Panc1 (cell line): ENCODE results near the gene TMCC1. TPM values are rescaled to one million over a fixed set of nuclear protein-coding genes. Genes with fewer than 3 reads are reported as not detected.
"Not testable (repeated sequence)": the region's sequence is repeated elsewhere in the genome, so short reads cannot be mapped to it uniquely, and the experiment has no call there.

ENCODE experiments used
- ATAC-seq: fragments of 200-7000 bp; cut with Tn5 transposase; 2 replicates; pipeline ENCODE4 v1.9.1; 2020; ENCODE audit warnings: mild to moderate bottlenecking, moderate library complexity
- BruUV-seq: library from RNA; stranded (reverse); fragments of 400-500 nt; replicated peaks from 2 replicates; lab custom pipeline; 2021; lab: Mats Ljungman, UMichigan
- CTCF ChIA-PET: fragments of 300-600 bp; sonication (Branson Sonifier 250); formaldehyde crosslinking; loops from one replicate; lab custom pipeline; 2022; ENCODE audit warnings: antibody characterized with exemption; lab: Charles Lee
- POLR2A ChIA-PET: fragments of 300-600 bp; sonication (Branson Sonifier 250); formaldehyde crosslinking; loops from one replicate; lab custom pipeline; 2022; ENCODE audit warnings: antibody characterized with exemption; lab: Charles Lee
- DNase-seq: peaks from one replicate; pipeline ENCODE4 v3.0.0-alpha.2; 2010; ENCODE audit warnings: low read depth, low spot score
- H3K27ac ChIP-seq: 2 replicates; pipeline ENCODE4 v1.5.1; 2011; ENCODE audit warnings: mild to moderate bottlenecking, low read length, inconsistent platforms
- H3K27me3 ChIP-seq: fragments of 200-500 bp; sonication (Bioruptor generic); 2 replicates; pipeline ENCODE4 v1.6.0; 2014; ENCODE audit warnings: low read length, inconsistent platforms; ENCODE audit not compliant: control insufficient read depth, insufficient read depth
- H3K36me3 ChIP-seq: fragments of 200-500 bp; sonication (Bioruptor generic); 2 replicates; pipeline ENCODE4 v1.5.1; 2014; ENCODE audit warnings: inconsistent platforms, mild to moderate bottlenecking, low read length, moderate library complexity; ENCODE audit not compliant: control insufficient read depth, insufficient read depth
- H3K4me1 ChIP-seq: 2 replicates; pipeline ENCODE4 v1.5.1; 2011; ENCODE audit warnings: inconsistent platforms, mild to moderate bottlenecking, low read length, moderate library complexity; ENCODE audit not compliant: control insufficient read depth, insufficient read depth
- H3K4me3 ChIP-seq, 2 experiments: 2 replicates each; pipeline ENCODE4 v1.5.1; 2011 to 2012; ENCODE audit warnings: low read depth in 2 of 2, low read length in 2 of 2, mild to moderate bottlenecking in 2 of 2, inconsistent platforms in 1 of 2, moderate library complexity in 1 of 2
- H3K9me3 ChIP-seq: fragments of 200-500 bp; sonication (Bioruptor generic); 2 replicates; pipeline ENCODE4 v1.5.1; 2014; ENCODE audit warnings: low read depth, mild to moderate bottlenecking, inconsistent platforms, low read length, moderate library complexity; ENCODE audit not compliant: control insufficient read depth, insufficient read depth
- CTCF ChIP-seq: fragments of 450-650 bp; IDR thresholded peaks from 2 replicates; pipeline ENCODE4 v1.5.1; 2017; ENCODE audit warnings: mild to moderate bottlenecking
- REST ChIP-seq, 2 experiments: IDR thresholded peaks; 2 replicates each; pipeline ENCODE4 v1.6.1; 2011 to 2012; ENCODE audit warnings: low read depth in 2 of 2, control low read depth in 1 of 2, low read length in 1 of 2, mild to moderate bottlenecking in 1 of 2, moderate library complexity in 1 of 2; ENCODE audit not compliant: insufficient read depth in 1 of 2
- SIN3A ChIP-seq: IDR thresholded peaks from 2 replicates; pipeline ENCODE4 v1.6.1; 2012; ENCODE audit warnings: low read depth, mild to moderate bottlenecking, low read length, moderate library complexity, borderline replicate concordance; ENCODE audit not compliant: insufficient read depth
- TCF7L2 ChIP-seq: IDR thresholded peaks from 2 replicates; pipeline ENCODE4 v1.6.1; 2011; ENCODE audit warnings: mild to moderate bottlenecking, low read depth, low read length, inconsistent platforms
- in situ Hi-C: cut with HindIII; loops from 2 replicates; pipeline ENCODE4 v1.10.0; 2016; ENCODE audit warnings: low sequenced_read_pairs, low pct_unique_long_range_greater_than_20kb
- intact Hi-C: fragments of 100-400 bp; cut with micrococcal nuclease; formaldehyde crosslinking; loops from one replicate; pipeline ENCODE4 v1.10.0; 2022; ENCODE audit not compliant: unreplicated experiment
- total RNA-seq: library from RNA; stranded (reverse); gene quantifications from one replicate; pipeline ENCODE4 v1.2.1, GENCODE V29; 2021; ENCODE audit not compliant: unreplicated experiment

Gene TMCC1
- total RNA-seq, 1 experiment from 2014 or later = 33.2 TPM

- POLR2A ChIA-PET = no interaction called here
- H3K27ac ChIP-seq = no peak overlapping the region
- in situ Hi-C loops = no loop called here
Observed at GRCh38 chr3:129644836-129645235, 248.7 kb downstream of the TMCC1 start.

DNA sequence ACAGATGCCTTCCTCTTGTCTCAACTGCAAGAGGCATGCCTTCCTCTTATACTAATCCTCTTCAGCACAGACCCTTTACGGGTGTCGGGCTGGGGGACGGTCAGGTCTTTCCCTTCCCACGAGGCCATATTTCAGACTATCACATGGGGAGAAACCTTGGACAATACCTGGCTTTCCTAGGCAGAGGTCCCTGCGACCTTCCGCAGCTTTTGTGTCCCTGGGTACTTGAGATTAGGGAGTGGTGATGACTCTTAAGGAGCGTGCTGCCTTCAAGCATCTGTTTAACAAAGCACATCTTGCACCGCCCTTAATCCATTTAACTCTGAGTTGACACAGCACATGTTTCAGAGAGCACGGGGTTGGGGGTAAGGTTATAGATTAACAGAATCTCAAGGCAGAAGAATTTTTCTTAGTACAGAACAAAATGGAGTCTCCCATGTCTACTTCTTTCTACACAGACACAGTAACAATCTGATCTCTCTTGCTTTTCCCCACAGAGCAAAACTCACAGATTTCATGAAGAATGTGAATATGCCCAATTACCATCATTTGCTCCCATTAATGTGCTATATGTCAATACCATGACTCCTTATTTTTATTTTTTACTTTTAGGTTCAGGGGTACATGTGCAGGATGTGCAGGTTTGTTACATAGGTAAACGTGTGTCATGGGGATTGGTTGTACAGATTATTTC is 251.8 kb downstream of the TMCC1 start:
- intact Hi-C loops, H3K4me1 ChIP-seq, CTCF ChIA-PET, H3K27me3 ChIP-seq, H3K9me3 ChIP-seq, DNase-seq, BruUV-seq, in situ Hi-C loops, H3K36me3 ChIP-seq, H3K4me3 ChIP-seq, POLR2A ChIA-PET, ATAC-seq, H3K27ac ChIP-seq: not testable (repeated sequence)

More at GRCh38 chr3:129644836-129645235, 248.7 kb downstream of the TMCC1 start:
- no peak overlapping the region for H3K4me3 ChIP-seq
- DNase-seq (no peak), ATAC-seq (no peak)
- no peaks in the 10 kb centered on the region for H3K9me3 ChIP-seq
- H3K27me3 ChIP-seq = no peaks in the 10 kb centered on the region
- H3K36me3 ChIP-seq = no peaks in the 10 kb centered on the region
- no peak for TF ChIP-seq REST (IDR thresholded peaks at IDR 0.05; ENCODE audit: insufficient read depth in 1 of 2, low read depth in 2 of 2, low read length in 1 of 2)
- TF ChIP-seq SIN3A = no peak
- no peak for TF ChIP-seq CTCF
- TF ChIP-seq TCF7L2 = no peak
- no TSS peak for BruUV-seq
- no peaks in the 10 kb centered on the region for H3K4me1 ChIP-seq
- intact Hi-C loops = no loop called here
- CTCF ChIA-PET = no interaction called here

GRCh38 chr3:129640985-129641384 is 252.5 kb downstream of the TMCC1 start:
- CTCF ChIA-PET, H3K4me1 ChIP-seq, H3K27ac ChIP-seq, POLR2A ChIA-PET, H3K27me3 ChIP-seq, H3K36me3 ChIP-seq, DNase-seq, H3K4me3 ChIP-seq, H3K9me3 ChIP-seq, ATAC-seq, BruUV-seq, in situ Hi-C loops, intact Hi-C loops: not testable (repeated sequence)
